H9 (cell line): ENCODE data around the gene METTL26. TPM values are rescaled to one million over a fixed set of nuclear protein-coding genes. Genes with fewer than 3 reads are reported as not detected.

ENCODE experiments used
- DNase-seq: peaks from one replicate; pipeline ENCODE4 v3.0.0-alpha.2; 2017
- H2AFZ ChIP-seq: one replicate; pipeline ENCODE4 v1.6.1; 2013; ENCODE audit warnings: mild to moderate bottlenecking, low read length, control low read depth, moderate library complexity
- H2AK5ac ChIP-seq: 2 replicates; pipeline ENCODE4 v1.6.1; 2013; ENCODE audit warnings: low read length, control low read depth, mixed read lengths; ENCODE audit not compliant: insufficient read length
- H2BK120ac ChIP-seq: one replicate; pipeline ENCODE4 v1.6.1; 2013; ENCODE audit warnings: low read depth, mild to moderate bottlenecking, low read length, control low read depth, inconsistent platforms; ENCODE audit not compliant: poor library complexity, severe bottlenecking
- H2BK12ac ChIP-seq: 2 replicates; pipeline ENCODE4 v1.6.1; 2013; ENCODE audit warnings: low read length, control low read depth, mixed read lengths, low read depth; ENCODE audit not compliant: insufficient read length
- H2BK15ac ChIP-seq: 2 replicates; pipeline ENCODE4 v1.6.1; 2013; ENCODE audit warnings: low read depth, low read length, control low read depth
- H2BK20ac ChIP-seq: one replicate; pipeline ENCODE4 v1.6.1; 2013; ENCODE audit warnings: low read depth, mild to moderate bottlenecking, low read length, control low read depth, inconsistent platforms; ENCODE audit not compliant: poor library complexity, severe bottlenecking
- H2BK5ac ChIP-seq: 2 replicates; pipeline ENCODE4 v1.6.1; 2013; ENCODE audit warnings: low read length, control low read depth, mixed read lengths; ENCODE audit not compliant: insufficient read length
- H3K14ac ChIP-seq: 2 replicates; pipeline ENCODE4 v1.6.1; 2013; ENCODE audit warnings: low read length, control low read depth; ENCODE audit not compliant: insufficient read depth
- H3K18ac ChIP-seq: 2 replicates; pipeline ENCODE4 v1.6.1; 2013; ENCODE audit warnings: low read depth, mild to moderate bottlenecking, mixed read lengths, low read length, control low read depth; ENCODE audit not compliant: insufficient read length
- H3K23ac ChIP-seq: 2 replicates; pipeline ENCODE4 v1.6.1; 2013; ENCODE audit warnings: low read length, control low read depth, mixed read lengths, low read depth; ENCODE audit not compliant: insufficient read length
- H3K23me2 ChIP-seq: 2 replicates; pipeline ENCODE4 v1.6.1; 2013; ENCODE audit warnings: low read depth, mild to moderate bottlenecking, mixed read lengths, low read length, control low read depth; ENCODE audit not compliant: insufficient read length, poor library complexity, severe bottlenecking
- H3K27ac ChIP-seq: 2 replicates; pipeline ENCODE4 v1.5.1; 2013; ENCODE audit warnings: low read length, control low read depth, mixed read lengths, low read depth; ENCODE audit not compliant: insufficient read length
- H3K27me3 ChIP-seq: 2 replicates; pipeline ENCODE4 v1.6.1; 2013; ENCODE audit warnings: low read length, control low read depth, inconsistent platforms; ENCODE audit not compliant: insufficient read depth
- H3K4ac ChIP-seq: 2 replicates; pipeline ENCODE4 v1.6.1; 2013; ENCODE audit warnings: low read depth, mild to moderate bottlenecking, control low read depth, inconsistent platforms, low read length, moderate library complexity
- H3K4me1 ChIP-seq: 2 replicates; pipeline ENCODE4 v1.6.1; 2013; ENCODE audit warnings: low read length, control low read depth, inconsistent platforms; ENCODE audit not compliant: insufficient read depth
- H3K4me2 ChIP-seq: 2 replicates; pipeline ENCODE4 v1.6.1; 2013; ENCODE audit warnings: low read length, control low read depth, mixed read lengths; ENCODE audit not compliant: insufficient read length, insufficient read depth
- H3K56ac ChIP-seq: 2 replicates; pipeline ENCODE4 v1.6.1; 2013; ENCODE audit warnings: low read depth, mild to moderate bottlenecking, mixed read lengths, low read length, control low read depth; ENCODE audit not compliant: insufficient read length
- H3K79me1 ChIP-seq: 2 replicates; pipeline ENCODE4 v1.6.1; 2013; ENCODE audit warnings: low read depth, mild to moderate bottlenecking, moderate library complexity, low read length, control low read depth, inconsistent platforms; ENCODE audit not compliant: insufficient read depth, poor library complexity, severe bottlenecking
- H3K79me2 ChIP-seq: 2 replicates; pipeline ENCODE4 v1.6.1; 2013; ENCODE audit warnings: low read length, control low read depth, inconsistent platforms; ENCODE audit not compliant: insufficient read depth
- H3K9ac ChIP-seq: 2 replicates; pipeline ENCODE4 v1.6.1; 2013; ENCODE audit warnings: low read length, control low read depth, mixed read lengths; ENCODE audit not compliant: insufficient read length; ENCODE audit errors: extremely low read depth
- H3K9me3 ChIP-seq: one replicate; pipeline ENCODE4 v1.6.1; 2013; ENCODE audit warnings: low read depth, low read length, inconsistent platforms; ENCODE audit not compliant: control insufficient read depth
- H3T11ph ChIP-seq: one replicate; pipeline ENCODE4 v1.6.1; 2013; ENCODE audit warnings: mild to moderate bottlenecking, low read length, control low read depth, inconsistent platforms
- H4K20me1 ChIP-seq: one replicate; pipeline ENCODE4 v1.6.1; 2013; ENCODE audit not compliant: control insufficient read depth, insufficient read length, insufficient read depth
- H4K5ac ChIP-seq: 2 replicates; pipeline ENCODE4 v1.6.1; 2013; ENCODE audit warnings: low read depth, mild to moderate bottlenecking, mixed read lengths, low read length, control low read depth; ENCODE audit not compliant: insufficient read length
- H4K8ac ChIP-seq: replicated peaks from 2 replicates; pipeline ENCODE4 v1.6.1; 2013; ENCODE audit warnings: low read length, control low read depth, mixed read lengths, low read depth; ENCODE audit not compliant: insufficient read length
- H4K91ac ChIP-seq: 2 replicates; pipeline ENCODE4 v1.6.1; 2013; ENCODE audit warnings: low read depth, mild to moderate bottlenecking, moderate library complexity, mixed read lengths, low read length, control low read depth; ENCODE audit not compliant: insufficient read length
- H3K27ac Mint-ChIP-seq, 3 experiments: 2 replicates in 2 of 3; 3 replicates in 1 of 3; pipeline ENCODE4 v1.8.0; 2020 to 2021; ENCODE audit warnings: mixed read lengths in 3 of 3, mild to moderate bottlenecking in 1 of 3, moderate library complexity in 1 of 3
- H3K27me3 Mint-ChIP-seq: 2 replicates; pipeline ENCODE4 v1.8.0; 2021; ENCODE audit warnings: low read depth, mild to moderate bottlenecking, moderate library complexity, mixed read lengths
- H3K36me3 Mint-ChIP-seq, 3 experiments: 2 replicates in 2 of 3; 3 replicates in 1 of 3; pipeline ENCODE4 v1.8.0; 2020 to 2021; ENCODE audit warnings: low read depth in 3 of 3, mixed read lengths in 3 of 3; ENCODE audit not compliant: insufficient read depth in 1 of 3
- H3K4me1 Mint-ChIP-seq, 2 experiments: 2 replicates each; pipeline ENCODE4 v1.8.0; 2020; ENCODE audit warnings: mixed read lengths in 2 of 2
- H3K4me3 Mint-ChIP-seq, 2 experiments: 2 replicates in 1 of 2; 3 replicates in 1 of 2; pipeline ENCODE4 v1.8.0; 2020 to 2021; ENCODE audit warnings: mild to moderate bottlenecking in 2 of 2, mixed read lengths in 2 of 2, moderate library complexity in 1 of 2
- H3K9me3 Mint-ChIP-seq, 2 experiments: 2 replicates in 1 of 2; 3 replicates in 1 of 2; pipeline ENCODE4 v1.8.0; 2020; ENCODE audit warnings: mild to moderate bottlenecking in 2 of 2, mixed read lengths in 2 of 2, moderate library complexity in 1 of 2
- CTCF ChIP-seq: fragments of 200-600 bp; sonication (generic); conservative IDR thresholded peaks from 3 replicates; pipeline ENCODE4 v1.8.0; 2021; ENCODE audit warnings: antibody characterized with exemption, mild to moderate bottlenecking
- WGBS: extraction: QIAGEN DNeasy Blood & Tissue Kit; methylation state at CpG from one replicate; pipeline ENCODE4 v1.1.7; 2013; ENCODE audit warnings: missing lambda C conversion rate, low lambda C conversion rate, mixed read lengths; ENCODE audit not compliant: insufficient read length; ENCODE audit errors: extremely low coverage; 5-methylcytosine and 5-hydroxymethylcytosine counted together
- total RNA-seq: library from RNA; stranded (reverse); gene quantifications from 2 replicates; pipeline ENCODE4 v1.2.1, GENCODE V29; 2021

The METTL26 gene
- total RNA-seq, 1 experiment from 2014 or later, result 108 TPM

GRCh38 chr16:667113-667779, 31.1 kb upstream of the METTL26 start:
- Histone ChIP-seq H3K14ac (no peak overlapping the region), H3K27ac (no peak overlapping the region), H2AFZ (no peak overlapping the region), H3K4me2 (no peak overlapping the region), H2BK5ac (no peak overlapping the region), H2BK20ac (no peak overlapping the region), H3K9ac (no peak overlapping the region), H4K5ac (no peak overlapping the region), H4K20me1 (no peaks in the 10 kb centered on the region), H3T11ph (no peak overlapping the region), H3K23me2 (no peaks in the 10 kb centered on the region), H3K23ac (no peak overlapping the region), H2AK5ac (no peak overlapping the region), H4K91ac (no peak overlapping the region), H3K4me1 (no peaks in the 10 kb centered on the region), H3K56ac (no peak overlapping the region), H2BK15ac (no peak overlapping the region), H3K79me2 (no peaks in the 10 kb centered on the region; the same call in 1 of the 2 replicates), H3K9me3 (no peaks in the 10 kb centered on the region), H4K8ac (no peak overlapping the region), H3K79me1 (no peaks in the 10 kb centered on the region), H3K18ac (no peak overlapping the region), H3K4ac (no peak overlapping the region), H3K27me3 (no peaks in the 10 kb centered on the region), H2BK120ac (no peak overlapping the region), H2BK12ac (no peak overlapping the region)
- Mint-ChIP-seq H3K27me3 (no peaks in the 10 kb centered on the region), H3K4me3 (peak overlapping the region; percentile 77 to 82), H3K9me3 (no peaks in the 10 kb centered on the region), H3K4me1 (peaks cover 2% of the 10 kb centered on the region in 2 experiments; a peak in 3 of 4 replicates), H3K36me3 (peaks cover 8 to 28% (median 27%) of the 10 kb centered on the region in 3 experiments; a peak in 6 of 7 replicates), H3K27ac (peak overlapping the region in 1 of 3 experiments; percentile 72; a peak in 3 of 7 replicates)
- no CpG with 5 or more reads among the region's 22 CpGs for WGBS
- no peak for DNase-seq
- TF ChIP-seq CTCF, result no peak
